HepG2 (cell line): ENCODE measurements around the gene LRP10. TPM values are rescaled to one million over a fixed set of nuclear protein-coding genes. Genes with fewer than 3 reads are reported as not detected.

Experiments
- HMG20A ChIP-seq: IDR thresholded peaks from 2 replicates; pipeline ENCODE4 v1.6.1; 2016; ENCODE audit warnings: borderline replicate concordance
- MIXL1 ChIP-seq: IDR thresholded peaks from 2 replicates; pipeline ENCODE4 v1.6.1; 2016
- NCOA2 ChIP-seq: sonication (generic); formaldehyde crosslinking; IDR thresholded peaks from 2 replicates; pipeline ENCODE4 v1.8.0; 2022; ENCODE audit warnings: inconsistent platforms
- RAD21 ChIP-seq: fragments of 450-650 bp; formaldehyde crosslinking; IDR thresholded peaks from 2 replicates; pipeline ENCODE4 v1.5.0; 2020; ENCODE audit warnings: mild to moderate bottlenecking
- SUZ12 ChIP-seq: fragments of 150-350 bp; IDR thresholded peaks from 2 replicates; pipeline ENCODE4 v1.6.1; 2014; ENCODE audit warnings: low read depth, low read length
- TSC22D2 ChIP-seq: sonication (generic); formaldehyde crosslinking; IDR thresholded peaks from 2 replicates; pipeline ENCODE4 v1.5.1; 2020; ENCODE audit warnings: missing genetic modification reagents, mild to moderate bottlenecking, borderline replicate concordance
- ZFX ChIP-seq: sonication (generic); formaldehyde crosslinking; IDR thresholded peaks from 2 replicates; pipeline ENCODE4 v1.4.0; 2020; ENCODE audit warnings: mild to moderate bottlenecking, low read depth, missing genetic modification reagents, moderate library complexity
- ZNF7 ChIP-seq: IDR thresholded peaks from 2 replicates; pipeline ENCODE4 v1.6.1; 2016; ENCODE audit warnings: missing biosample characterization, missing genetic modification reagents
- ZNF761 ChIP-seq: sonication (generic); formaldehyde crosslinking; conservative IDR thresholded peaks from 2 replicates; pipeline ENCODE4 v1.4.0; 2020; ENCODE audit warnings: mild to moderate bottlenecking, missing genetic modification reagents
- polyA plus RNA-seq, 8 experiments: library from polyadenylated mRNA; depleted of rRNA in 3 of 8; stranded (reverse) in 7 of 8; unstranded in 1 of 8; fragments of >200 nt; fragmentation: Illumina TruSeq in 4 of 8; extraction: Trizol in 4 of 8; gene quantifications; 2 replicates each; pipeline versions ENCODE4 v1.2.1 to v1.2.3, GENCODE V29; 2011 to 2016; ENCODE audit warnings: low read depth in 4 of 8, missing spikeins in 1 of 8, mixed read lengths in 1 of 8; ENCODE audit not compliant: insufficient read depth in 1 of 8
- total RNA-seq, 5 experiments: library from RNA; depleted of rRNA; stranded (reverse); fragments of >200 nt; fragmentation: Illumina TruSeq; extraction: Trizol; gene quantifications; 2 replicates each; pipeline ENCODE4 v1.2.3, GENCODE V29; 2016; ENCODE audit warnings: low read depth in 1 of 5
- TF ChIP-seq, protein P1 (sequence below): sonication (generic); formaldehyde crosslinking; IDR thresholded peaks from 2 replicates; pipeline ENCODE4 v1.4.0; 2020; ENCODE audit warnings: mild to moderate bottlenecking, missing genetic modification reagents
- TF ChIP-seq, protein P2 (sequence below): sonication (generic); formaldehyde crosslinking; IDR thresholded peaks from one replicate; pipeline ENCODE4 v1.5.1; 2020; ENCODE audit warnings: mild to moderate bottlenecking, missing genetic modification reagents; ENCODE audit errors: not compliant biosample characterization
- TF ChIP-seq, protein P3 (sequence below): sonication (generic); formaldehyde crosslinking; IDR thresholded peaks from 2 replicates; pipeline ENCODE4 v1.4.0; 2020; ENCODE audit warnings: missing genetic modification reagents

The LRP10 gene
- total and polyA plus RNA-seq, 2 of the 13 experiments (the other 11 are each of a cell fraction or from before 2014, with no cell fraction given): 16.9 to 45.2 TPM

DNA sequence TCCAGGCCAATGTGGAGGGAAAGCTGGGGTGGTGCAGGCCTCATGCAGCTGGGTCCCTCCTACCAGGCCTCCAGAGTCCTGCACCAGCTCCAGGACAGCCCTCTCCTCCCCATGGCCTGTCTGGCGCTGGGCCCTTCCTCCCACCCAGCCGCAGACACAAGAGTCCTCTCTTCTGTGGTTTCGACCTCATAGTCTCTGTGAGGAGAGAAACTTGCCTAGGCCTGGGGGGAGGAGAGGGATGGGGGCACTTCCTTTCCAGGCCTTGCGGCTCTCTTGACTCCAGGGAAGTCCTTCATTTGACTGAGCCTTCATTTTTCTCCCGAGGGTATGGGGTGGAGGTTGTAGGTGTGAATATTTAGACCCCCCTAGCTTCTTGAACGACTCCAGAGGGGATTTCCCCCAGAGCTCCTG lies 32.9 kb upstream of the LRP10 start (continued):
- TF ChIP-seq, protein P1, sequence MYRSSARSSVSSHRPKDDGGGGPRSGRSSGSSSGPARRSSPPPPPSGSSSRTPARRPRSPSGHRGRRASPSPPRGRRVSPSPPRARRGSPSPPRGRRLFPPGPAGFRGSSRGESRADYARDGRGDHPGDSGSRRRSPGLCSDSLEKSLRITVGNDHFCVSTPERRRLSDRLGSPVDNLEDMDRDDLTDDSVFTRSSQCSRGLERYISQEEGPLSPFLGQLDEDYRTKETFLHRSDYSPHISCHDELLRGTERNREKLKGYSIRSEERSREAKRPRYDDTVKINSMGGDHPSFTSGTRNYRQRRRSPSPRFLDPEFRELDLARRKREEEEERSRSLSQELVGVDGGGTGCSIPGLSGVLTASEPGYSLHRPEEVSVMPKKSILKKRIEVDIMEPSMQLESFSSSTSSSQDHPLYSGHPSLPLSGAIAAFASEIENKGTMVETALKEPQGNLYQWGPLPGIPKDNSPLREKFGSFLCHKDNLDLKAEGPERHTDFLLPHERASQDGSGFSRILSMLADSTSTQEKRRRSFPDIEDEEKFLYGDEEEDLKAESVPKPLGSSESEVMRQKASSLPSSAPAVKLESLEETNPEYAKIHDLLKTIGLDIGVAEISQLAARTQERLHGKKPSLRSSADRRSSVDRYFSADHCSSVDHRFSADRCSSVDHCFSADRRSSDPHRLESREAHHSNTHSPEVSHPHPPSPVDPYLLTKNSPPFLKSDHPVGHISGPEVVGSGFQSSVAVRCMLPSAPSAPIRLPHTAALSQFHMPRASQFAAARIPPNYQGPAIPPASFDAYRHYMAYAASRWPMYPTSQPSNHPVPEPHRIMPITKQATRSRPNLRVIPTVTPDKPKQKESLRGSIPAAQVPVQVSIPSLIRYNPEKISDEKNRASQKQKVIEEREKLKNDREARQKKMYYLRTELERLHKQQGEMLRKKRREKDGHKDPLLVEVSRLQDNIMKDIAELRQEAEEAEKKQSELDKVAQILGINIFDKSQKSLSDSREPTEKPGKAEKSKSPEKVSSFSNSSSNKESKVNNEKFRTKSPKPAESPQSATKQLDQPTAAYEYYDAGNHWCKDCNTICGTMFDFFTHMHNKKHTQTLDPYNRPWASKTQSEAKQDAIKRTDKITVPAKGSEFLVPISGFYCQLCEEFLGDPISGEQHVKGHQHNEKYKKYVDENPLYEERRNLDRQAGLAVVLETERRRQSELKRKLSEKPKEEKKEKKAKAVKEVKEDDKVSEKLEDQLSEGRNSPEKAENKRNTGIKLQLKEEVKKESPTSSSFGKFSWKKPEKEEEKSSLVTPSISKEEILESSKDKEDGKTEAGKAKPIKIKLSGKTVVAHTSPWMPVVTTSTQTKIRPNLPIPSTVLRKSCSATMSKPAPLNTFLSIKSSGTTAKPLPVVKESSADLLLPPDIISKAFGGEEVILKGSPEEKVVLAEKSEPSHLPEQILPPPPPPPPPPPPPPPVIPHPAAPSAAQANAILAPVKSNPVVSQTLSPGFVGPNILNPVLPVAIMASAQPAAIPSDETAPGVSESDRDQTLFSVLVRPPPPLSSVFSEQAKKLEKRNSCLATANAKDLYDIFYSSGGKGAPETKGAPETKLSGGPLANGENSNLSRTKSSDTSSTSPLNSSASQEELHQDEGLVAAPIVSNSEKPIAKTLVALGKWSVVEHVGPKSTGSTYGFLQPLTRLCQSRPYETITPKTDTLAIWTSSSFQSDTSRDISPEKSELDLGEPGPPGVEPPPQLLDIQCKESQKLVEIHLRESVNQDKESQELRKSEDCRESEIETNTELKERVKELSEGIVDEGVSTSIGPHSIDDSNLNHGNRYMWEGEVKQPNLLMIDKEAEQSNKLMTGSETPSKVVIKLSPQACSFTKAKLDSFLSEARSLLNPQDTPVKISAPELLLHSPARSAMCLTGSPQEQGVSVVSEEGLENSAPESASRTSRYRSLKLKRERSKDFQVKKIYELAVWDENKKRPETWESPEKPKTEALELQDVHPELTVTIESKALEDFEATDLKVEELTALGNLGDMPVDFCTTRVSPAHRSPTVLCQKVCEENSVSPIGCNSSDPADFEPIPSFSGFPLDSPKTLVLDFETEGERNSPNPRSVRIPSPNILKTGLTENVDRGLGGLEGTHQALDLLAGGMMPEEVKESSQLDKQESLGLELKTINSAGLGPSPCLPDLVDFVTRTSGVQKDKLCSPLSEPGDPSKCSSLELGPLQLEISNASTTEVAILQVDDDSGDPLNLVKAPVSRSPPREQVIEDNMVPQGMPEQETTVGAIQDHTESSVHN (CRISPR knock-in tag): 0 out of 2 replicates have a peak, but pooled peaks have one; percentile 49
- no peak for TF ChIP-seq ZNF7
- no peak for TF ChIP-seq MIXL1 (CRISPR knock-in tag)
- 0 out of 2 replicates have a peak, but pooled peaks have one; percentile 35 for TF ChIP-seq ZNF761
- TF ChIP-seq HMG20A (CRISPR knock-in tag): no peak
- TF ChIP-seq TSC22D2 (CRISPR knock-in tag): no peak
- TF ChIP-seq, protein P2, sequence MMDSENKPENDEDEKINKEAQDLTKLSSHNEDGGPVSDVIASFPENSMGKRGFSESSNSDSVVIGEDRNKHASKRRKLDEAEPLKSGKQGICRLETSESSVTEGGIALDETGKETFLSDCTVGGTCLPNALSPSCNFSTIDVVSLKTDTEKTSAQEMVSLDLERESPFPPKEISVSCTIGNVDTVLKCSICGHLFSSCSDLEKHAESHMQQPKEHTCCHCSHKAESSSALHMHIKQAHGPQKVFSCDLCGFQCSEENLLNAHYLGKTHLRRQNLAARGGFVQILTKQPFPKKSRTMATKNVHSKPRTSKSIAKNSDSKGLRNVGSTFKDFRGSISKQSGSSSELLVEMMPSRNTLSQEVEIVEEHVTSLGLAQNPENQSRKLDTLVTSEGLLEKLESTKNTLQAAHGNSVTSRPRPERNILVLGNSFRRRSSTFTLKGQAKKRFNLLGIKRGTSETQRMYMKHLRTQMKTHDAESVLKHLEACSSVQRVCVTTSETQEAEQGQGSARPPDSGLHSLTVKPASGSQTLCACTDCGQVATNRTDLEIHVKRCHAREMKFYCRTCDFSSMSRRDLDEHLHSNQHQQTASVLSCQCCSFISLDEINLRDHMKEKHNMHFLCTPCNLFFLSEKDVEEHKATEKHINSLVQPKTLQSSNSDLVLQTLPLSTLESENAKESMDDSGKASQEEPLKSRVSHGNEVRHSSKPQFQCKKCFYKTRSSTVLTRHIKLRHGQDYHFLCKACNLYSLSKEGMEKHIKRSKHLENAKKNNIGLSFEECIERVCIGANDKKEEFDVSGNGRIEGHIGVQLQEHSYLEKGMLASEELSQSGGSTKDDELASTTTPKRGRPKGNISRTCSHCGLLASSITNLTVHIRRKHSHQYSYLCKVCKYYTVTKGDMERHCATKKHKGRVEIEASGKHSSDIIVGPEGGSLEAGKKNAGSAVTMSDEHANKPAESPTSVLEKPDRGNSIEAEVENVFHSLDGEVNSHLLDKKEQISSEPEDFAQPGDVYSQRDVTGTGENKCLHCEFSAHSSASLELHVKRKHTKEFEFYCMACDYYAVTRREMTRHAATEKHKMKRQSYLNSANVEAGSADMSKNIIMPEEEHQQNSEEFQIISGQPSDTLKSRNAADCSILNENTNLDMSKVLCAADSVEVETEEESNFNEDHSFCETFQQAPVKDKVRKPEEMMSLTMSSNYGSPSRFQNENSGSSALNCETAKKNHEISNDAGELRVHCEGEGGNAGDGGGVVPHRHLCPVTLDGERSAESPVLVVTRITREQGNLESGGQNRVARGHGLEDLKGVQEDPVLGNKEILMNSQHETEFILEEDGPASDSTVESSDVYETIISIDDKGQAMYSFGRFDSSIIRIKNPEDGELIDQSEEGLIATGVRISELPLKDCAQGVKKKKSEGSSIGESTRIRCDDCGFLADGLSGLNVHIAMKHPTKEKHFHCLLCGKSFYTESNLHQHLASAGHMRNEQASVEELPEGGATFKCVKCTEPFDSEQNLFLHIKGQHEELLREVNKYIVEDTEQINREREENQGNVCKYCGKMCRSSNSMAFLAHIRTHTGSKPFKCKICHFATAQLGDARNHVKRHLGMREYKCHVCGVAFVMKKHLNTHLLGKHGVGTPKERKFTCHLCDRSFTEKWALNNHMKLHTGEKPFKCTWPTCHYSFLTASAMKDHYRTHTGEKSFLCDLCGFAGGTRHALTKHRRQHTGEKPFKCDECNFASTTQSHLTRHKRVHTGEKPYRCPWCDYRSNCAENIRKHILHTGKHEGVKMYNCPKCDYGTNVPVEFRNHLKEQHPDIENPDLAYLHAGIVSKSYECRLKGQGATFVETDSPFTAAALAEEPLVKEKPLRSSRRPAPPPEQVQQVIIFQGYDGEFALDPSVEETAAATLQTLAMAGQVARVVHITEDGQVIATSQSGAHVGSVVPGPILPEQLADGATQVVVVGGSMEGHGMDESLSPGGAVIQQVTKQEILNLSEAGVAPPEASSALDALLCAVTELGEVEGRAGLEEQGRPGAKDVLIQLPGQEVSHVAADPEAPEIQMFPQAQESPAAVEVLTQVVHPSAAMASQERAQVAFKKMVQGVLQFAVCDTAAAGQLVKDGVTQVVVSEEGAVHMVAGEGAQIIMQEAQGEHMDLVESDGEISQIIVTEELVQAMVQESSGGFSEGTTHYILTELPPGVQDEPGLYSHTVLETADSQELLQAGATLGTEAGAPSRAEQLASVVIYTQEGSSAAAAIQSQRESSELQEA (CRISPR knock-in tag): no peak
- no peak for TF ChIP-seq NCOA2
- TF ChIP-seq ZFX (CRISPR knock-in tag): 0 out of 2 replicates have a peak, but pooled peaks have one; percentile 40
- TF ChIP-seq SUZ12: no peak
- no peak for TF ChIP-seq RAD21 (CRISPR knock-in tag)
- TF ChIP-seq, protein P3, sequence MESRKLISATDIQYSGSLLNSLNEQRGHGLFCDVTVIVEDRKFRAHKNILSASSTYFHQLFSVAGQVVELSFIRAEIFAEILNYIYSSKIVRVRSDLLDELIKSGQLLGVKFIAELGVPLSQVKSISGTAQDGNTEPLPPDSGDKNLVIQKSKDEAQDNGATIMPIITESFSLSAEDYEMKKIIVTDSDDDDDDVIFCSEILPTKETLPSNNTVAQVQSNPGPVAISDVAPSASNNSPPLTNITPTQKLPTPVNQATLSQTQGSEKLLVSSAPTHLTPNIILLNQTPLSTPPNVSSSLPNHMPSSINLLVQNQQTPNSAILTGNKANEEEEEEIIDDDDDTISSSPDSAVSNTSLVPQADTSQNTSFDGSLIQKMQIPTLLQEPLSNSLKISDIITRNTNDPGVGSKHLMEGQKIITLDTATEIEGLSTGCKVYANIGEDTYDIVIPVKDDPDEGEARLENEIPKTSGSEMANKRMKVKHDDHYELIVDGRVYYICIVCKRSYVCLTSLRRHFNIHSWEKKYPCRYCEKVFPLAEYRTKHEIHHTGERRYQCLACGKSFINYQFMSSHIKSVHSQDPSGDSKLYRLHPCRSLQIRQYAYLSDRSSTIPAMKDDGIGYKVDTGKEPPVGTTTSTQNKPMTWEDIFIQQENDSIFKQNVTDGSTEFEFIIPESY (CRISPR knock-in tag): peak; percentile 13; the same call in 1 of the 2 replicates
